Epithelial cell of proximal tubule (primary cell): Measurements from ENCODE around the gene GCNT4. TPM values are rescaled to one million over a fixed set of nuclear protein-coding genes. Genes with fewer than 3 reads are reported as not detected.
A peak's percentile ranks its signal among the peaks of the same experiment; 100 is the strongest.

Experiments
- DNase-seq: peaks from one replicate; pipeline ENCODE4 v3.0.0-alpha.2; 2011; ENCODE audit warnings: low read depth
- H3K4me3 ChIP-seq: 2 replicates; pipeline ENCODE4 v1.5.1; 2011; ENCODE audit warnings: low read depth, mild to moderate bottlenecking, low read length
- total RNA-seq: library from RNA; depleted of rRNA; stranded (reverse); fragments of >200 nt; gene quantifications from 2 replicates; pipeline ENCODE4 v1.2.3, GENCODE V29; 2015
- TF ChIP-seq, protein P1 (sequence below): conservative IDR thresholded peaks from 2 replicates; pipeline ENCODE4 v1.5.1; 2012; ENCODE audit warnings: low read depth, mild to moderate bottlenecking, low read length

Gene GCNT4
- total RNA-seq, 1 donor from 2014 or later = 2.3 TPM

DNA sequence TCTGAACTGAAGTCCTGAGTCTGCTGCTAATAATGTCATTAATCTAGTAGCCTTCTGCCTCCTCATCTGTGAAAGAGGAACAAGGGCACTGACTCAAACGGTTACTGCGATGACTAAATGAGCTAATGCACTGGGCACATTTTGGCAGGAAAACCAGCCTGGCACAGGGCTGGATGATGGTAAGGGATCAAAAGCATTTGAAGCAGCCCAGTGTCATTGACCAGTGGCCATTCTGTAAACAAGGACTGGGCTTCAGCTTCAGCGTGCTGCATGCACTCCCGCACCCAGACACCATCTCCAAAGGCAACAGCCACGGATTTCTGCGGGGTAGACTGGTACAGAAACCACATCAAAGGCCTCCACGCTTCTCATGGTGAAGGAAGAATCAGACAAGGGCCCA lies 8.0 kb downstream of the GCNT4 start:
- DNase-seq = peak; percentile 52
- TF ChIP-seq, protein P1, sequence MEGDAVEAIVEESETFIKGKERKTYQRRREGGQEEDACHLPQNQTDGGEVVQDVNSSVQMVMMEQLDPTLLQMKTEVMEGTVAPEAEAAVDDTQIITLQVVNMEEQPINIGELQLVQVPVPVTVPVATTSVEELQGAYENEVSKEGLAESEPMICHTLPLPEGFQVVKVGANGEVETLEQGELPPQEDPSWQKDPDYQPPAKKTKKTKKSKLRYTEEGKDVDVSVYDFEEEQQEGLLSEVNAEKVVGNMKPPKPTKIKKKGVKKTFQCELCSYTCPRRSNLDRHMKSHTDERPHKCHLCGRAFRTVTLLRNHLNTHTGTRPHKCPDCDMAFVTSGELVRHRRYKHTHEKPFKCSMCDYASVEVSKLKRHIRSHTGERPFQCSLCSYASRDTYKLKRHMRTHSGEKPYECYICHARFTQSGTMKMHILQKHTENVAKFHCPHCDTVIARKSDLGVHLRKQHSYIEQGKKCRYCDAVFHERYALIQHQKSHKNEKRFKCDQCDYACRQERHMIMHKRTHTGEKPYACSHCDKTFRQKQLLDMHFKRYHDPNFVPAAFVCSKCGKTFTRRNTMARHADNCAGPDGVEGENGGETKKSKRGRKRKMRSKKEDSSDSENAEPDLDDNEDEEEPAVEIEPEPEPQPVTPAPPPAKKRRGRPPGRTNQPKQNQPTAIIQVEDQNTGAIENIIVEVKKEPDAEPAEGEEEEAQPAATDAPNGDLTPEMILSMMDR = no peak
- no peak overlapping the region for H3K4me3 ChIP-seq

DNA sequence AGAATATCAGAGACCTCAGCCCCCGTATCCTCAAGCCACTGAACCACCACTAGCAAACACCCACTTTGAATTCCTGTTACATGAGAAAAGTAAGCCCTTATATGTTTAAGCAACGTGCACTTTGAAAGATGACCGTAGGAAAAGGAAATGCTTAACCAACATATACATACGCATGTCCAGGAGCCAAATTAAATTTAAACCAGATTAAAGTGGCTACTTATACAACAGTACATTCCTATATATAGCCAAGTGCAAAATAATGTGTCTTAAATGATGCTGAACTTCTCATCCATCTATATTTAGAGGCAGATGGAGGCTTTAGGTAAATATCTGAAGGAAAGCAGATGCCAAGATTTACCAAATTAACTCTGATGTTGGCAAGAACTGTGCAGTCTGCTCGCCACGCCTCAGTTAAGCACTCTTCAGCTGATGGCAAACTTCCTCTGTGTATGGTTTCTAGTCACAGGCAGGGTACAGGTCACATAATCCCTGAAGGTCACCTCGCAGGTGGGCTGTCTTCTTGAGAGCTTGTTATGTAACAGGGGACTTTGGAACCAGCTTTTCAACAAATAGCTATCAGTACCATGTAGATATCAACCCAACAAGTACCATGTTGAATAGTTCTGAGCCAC lies 8.6 kb downstream of the GCNT4 start:
- H3K4me3 ChIP-seq = no peak overlapping the region
- TF ChIP-seq, protein P1 = no peak
- DNase-seq = no peak

DNA sequence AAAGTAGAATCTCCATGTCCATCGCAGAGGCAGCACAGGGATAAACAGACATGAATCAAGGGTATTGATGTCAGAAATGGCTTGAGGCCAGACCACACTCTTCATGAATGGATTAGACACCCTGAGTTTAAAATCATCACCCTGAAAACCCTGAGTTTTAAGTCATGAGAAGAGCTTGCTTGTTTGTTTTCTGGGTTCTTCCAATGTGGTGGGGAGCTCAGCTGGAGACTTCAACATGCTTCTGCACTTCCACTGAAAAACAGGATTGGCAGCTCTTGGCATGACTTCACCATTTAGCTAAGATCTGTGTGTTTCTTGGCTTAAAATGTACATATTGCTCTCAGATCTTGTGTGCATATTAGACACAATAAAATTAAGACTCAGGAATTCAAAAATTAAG lies 9.8 kb downstream of the GCNT4 start:
- H3K4me3 ChIP-seq = no peak overlapping the region
- DNase-seq = no peak
- TF ChIP-seq, protein P1 = no peak

DNA sequence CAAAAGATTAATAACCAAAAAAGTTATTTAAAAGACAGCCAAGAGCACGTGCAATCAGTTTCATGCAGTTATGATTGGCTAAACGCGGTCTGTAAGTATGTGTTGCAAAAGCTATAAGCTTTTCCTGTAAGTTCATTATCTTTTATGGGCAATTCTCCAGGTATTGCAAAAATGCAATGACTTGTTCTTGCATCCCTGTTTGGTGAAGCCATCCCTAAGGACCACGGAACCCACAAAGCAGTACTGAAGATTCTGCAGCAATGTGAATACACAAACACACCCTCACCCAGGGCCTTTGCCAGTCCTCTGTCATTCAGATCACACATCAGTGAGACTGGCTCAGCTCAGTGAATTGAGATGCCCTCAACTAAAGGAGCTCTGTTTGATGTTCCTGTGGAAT lies 11.4 kb downstream of the GCNT4 start:
- H3K4me3 ChIP-seq = no peak overlapping the region
- no peak for DNase-seq
- TF ChIP-seq, protein P1 = no peak

DNA sequence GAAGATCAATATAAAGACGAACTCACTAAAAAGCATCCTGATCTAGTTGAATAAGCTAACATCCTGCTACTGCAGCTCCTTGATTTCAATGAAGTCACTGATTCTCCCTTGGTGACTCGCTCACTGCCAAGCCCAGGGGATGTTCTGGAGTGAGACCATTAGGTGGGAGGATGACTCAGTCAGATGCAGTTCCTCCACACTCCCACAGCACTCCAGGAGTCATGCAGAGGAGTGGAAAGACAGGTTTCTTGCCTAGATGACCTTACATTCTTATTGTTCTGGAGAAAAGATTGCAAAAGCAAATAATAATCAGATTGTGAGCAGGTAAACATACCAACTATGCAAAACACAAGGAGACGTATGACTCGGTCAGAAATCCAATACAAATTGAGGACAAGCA lies 15.3 kb downstream of the GCNT4 start:
- DNase-seq = peak; percentile 69

DNA sequence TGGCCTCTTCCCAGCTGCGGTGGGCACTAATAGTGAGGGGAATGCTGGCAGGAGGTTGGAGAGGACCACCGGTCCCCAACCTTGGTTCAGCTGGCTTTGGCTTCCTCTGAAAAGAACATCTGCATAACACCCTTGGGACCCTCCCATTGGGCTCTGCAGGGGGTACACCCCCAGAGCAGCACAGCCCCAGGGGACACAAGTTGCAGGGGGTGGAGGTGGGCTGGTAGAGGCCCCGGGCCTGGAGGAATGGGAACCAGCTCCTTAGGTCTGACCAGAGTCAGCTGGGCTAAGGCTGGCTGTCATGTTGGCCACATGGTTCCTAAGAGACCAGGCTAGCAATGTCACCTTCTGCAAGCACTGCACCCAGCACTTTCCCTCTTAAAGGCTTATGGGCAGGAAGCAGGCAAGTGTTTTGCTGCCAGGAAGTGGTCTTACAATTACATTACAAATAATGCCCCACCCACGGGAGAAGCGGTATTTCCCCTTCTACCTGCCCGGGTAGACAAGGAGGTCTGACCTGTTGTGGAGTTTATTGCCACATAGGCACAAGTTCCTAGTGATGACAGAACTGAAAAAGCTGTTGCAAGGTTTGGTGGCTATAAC lies 18.1 kb downstream of the GCNT4 start:
- TF ChIP-seq, protein P1 = no peak
- DNase-seq = no peak
- no peak overlapping the region for H3K4me3 ChIP-seq

More for the DNA sequence above, 15.3 kb downstream of the GCNT4 start:
- H3K4me3 ChIP-seq = no peak overlapping the region
- TF ChIP-seq, protein P1 = peak; percentile 4

DNA sequence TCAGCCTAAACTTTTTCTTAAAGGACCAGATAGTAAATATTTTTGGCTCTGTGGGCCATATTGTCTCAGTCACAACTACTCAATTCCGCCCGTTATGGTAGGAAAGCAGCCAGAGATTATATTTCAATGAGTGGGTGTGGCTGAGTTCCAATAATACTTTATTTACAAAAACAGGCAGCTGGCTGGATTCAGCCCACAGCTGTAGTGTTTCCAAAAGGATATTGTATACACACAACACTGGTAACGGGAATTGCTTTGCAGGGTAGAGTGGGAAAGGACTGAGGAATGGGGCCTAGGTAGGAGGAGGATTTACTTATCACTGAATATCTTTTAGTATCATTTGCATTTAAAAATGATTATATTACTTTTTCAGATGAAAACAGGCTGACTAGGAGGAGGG lies 21.0 kb downstream of the GCNT4 start:
- TF ChIP-seq, protein P1 = no peak
- no peak overlapping the region for H3K4me3 ChIP-seq
- no peak for DNase-seq
